NB4 (cell line): ENCODE data around the gene NETO2.

ENCODE experiments used
- POLR2A ChIP-seq: IDR thresholded peaks from 2 replicates; pipeline ENCODE4 v1.6.1; 2011; ENCODE audit warnings: mild to moderate bottlenecking; ENCODE audit not compliant: insufficient read length; ENCODE audit errors: extremely low read depth
- TF ChIP-seq, protein P1 (sequence below): IDR thresholded peaks from one replicate; pipeline ENCODE4 v1.5.1; 2012; ENCODE audit warnings: low read depth, low read length

DNA sequence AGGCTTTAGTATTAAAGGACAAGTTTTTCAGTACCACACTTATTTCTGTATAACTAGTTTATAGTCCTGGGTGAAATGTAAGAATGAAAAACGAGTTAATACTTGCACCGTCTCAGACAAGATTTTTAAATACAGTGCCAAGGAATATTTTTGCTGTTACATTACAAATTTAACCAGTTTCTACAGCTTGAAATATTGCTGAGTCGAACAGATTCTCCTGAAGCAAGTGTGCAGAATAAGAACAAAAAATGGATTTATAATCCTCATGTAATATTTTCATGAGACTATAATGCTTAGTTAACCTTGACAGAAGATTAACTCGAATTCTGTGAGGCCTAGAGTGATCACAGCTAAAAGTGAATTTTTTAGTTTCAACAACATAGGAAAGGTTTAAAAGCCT lies 3.1 kb downstream of the NETO2 start:
- TF ChIP-seq, protein P1, sequence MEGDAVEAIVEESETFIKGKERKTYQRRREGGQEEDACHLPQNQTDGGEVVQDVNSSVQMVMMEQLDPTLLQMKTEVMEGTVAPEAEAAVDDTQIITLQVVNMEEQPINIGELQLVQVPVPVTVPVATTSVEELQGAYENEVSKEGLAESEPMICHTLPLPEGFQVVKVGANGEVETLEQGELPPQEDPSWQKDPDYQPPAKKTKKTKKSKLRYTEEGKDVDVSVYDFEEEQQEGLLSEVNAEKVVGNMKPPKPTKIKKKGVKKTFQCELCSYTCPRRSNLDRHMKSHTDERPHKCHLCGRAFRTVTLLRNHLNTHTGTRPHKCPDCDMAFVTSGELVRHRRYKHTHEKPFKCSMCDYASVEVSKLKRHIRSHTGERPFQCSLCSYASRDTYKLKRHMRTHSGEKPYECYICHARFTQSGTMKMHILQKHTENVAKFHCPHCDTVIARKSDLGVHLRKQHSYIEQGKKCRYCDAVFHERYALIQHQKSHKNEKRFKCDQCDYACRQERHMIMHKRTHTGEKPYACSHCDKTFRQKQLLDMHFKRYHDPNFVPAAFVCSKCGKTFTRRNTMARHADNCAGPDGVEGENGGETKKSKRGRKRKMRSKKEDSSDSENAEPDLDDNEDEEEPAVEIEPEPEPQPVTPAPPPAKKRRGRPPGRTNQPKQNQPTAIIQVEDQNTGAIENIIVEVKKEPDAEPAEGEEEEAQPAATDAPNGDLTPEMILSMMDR = no peak
- TF ChIP-seq POLR2A = no peak
